Uterus (tissue), 4 donors: ENCODE measurements around the gene RAB42. TPM values are rescaled to one million over a fixed set of nuclear protein-coding genes. Genes with fewer than 3 reads are reported as not detected.
"Not testable (repeated sequence)": the region's sequence is repeated elsewhere in the genome, so short reads cannot be mapped to it uniquely, and the experiment has no call there.

ENCODE experiments used
- DNase-seq, 2 donors: peaks; one replicate each; pipeline ENCODE4 v3.0.0-alpha.2; 2019 to 2020
- H3K27ac ChIP-seq, 2 donors: fragments of 200-600 bp; sonication (generic); 1 replicate in 1 of 2; 2 replicates in 1 of 2; pipeline ENCODE4 v1.5.1; 2016 to 2018
- H3K27me3 ChIP-seq, 2 donors: fragments of 200-600 bp; sonication (generic); one replicate each; pipeline ENCODE4 v1.5.1; 2018 to 2019; ENCODE audit warnings: control low read depth in 1 of 2
- H3K36me3 ChIP-seq, 2 donors: fragments of 200-600 bp; sonication (generic); one replicate each; pipeline ENCODE4 v1.5.1; 2019; ENCODE audit warnings: control low read depth in 1 of 2
- H3K4me1 ChIP-seq, 2 donors: fragments of 200-600 bp; sonication (generic); one replicate each; pipeline ENCODE4 v1.5.1; 2018 to 2019; ENCODE audit warnings: control low read depth in 1 of 2
- H3K4me3 ChIP-seq, 2 donors: fragments of 200-600 bp; sonication (generic); 1 replicate in 1 of 2; 2 replicates in 1 of 2; pipeline ENCODE4 v1.5.1; 2018 to 2019; ENCODE audit warnings: mild to moderate bottlenecking in 1 of 2
- H3K9me3 ChIP-seq, 2 donors: fragments of 200-600 bp; sonication (generic); one replicate each; pipeline ENCODE4 v1.5.1; 2019; ENCODE audit warnings: control low read depth in 1 of 2
- POLR2A ChIP-seq, 2 donors: fragments of 450-650 bp; IDR thresholded peaks; one replicate each; pipeline ENCODE4 v1.6.1; 2016; ENCODE audit warnings: antibody characterized with exemption in 2 of 2, mild to moderate bottlenecking in 1 of 2, moderate library complexity in 1 of 2
- intact Hi-C: fragments of 100-400 bp; cut with DNase I; formaldehyde crosslinking; loops from one replicate; pipeline ENCODE4 v1.15.1; 2023; ENCODE audit warnings: low total_unique reads
- total RNA-seq, 4 donors: library from RNA; depleted of rRNA in 3 of 4; stranded (reverse); fragments of >200 nt in 3 of 4; gene quantifications; one replicate each; pipeline versions ENCODE4 v1.1.0 to v1.2.4, GENCODE V29; 2014 to 2023
- TF ChIP-seq, protein P1 (sequence below), 4 experiments: fragments of 200-600 bp in 2 of 4; fragments of 450-650 bp in 2 of 4; sonication (generic) in 2 of 4; IDR thresholded peaks; one replicate each; pipeline ENCODE4 v1.5.1; 2016 to 2019; ENCODE audit warnings: antibody characterized with exemption in 4 of 4, mild to moderate bottlenecking in 2 of 4, moderate library complexity in 1 of 4
- donor health status: DM: yes; HTN: yes; CAD: no.

RAB42 gene
- total RNA-seq, 4 donors from 2014 or later: 3.0 to 15.6 TPM; not detected in 2

DNA sequence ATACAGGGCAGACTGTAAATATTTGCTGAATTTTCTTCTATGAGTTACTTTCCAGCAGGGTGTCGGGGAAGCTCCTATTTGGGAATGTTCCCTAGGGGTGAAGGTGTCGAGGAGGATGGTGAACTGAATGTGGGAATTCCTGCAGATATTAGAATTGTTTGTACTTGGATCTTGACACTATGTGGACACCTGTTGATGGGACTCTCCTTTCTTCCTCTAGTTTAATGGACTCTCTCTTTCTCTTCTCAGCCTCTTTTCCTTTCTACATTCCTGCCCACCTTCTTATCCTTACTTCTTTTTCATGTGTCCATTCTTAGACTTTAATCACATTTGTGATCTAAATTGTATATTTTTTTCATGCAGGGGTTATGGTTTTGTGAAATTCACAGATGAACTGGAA, 25.1 kb upstream of the RAB42 start:
- H3K27me3 ChIP-seq: no peaks in the 10 kb centered on the region
- H3K9me3 ChIP-seq: no peaks in the 10 kb centered on the region
- no peaks in the 10 kb centered on the region for H3K36me3 ChIP-seq
- no peak overlapping the region for H3K27ac ChIP-seq
- intact Hi-C loops: no loop called here
- H3K4me3 ChIP-seq: no peak overlapping the region
- DNase-seq: no peak
- no peaks in the 10 kb centered on the region for H3K4me1 ChIP-seq
- no peak for TF ChIP-seq POLR2A (IDR thresholded peaks at IDR 0.05)
- TF ChIP-seq, protein P1, sequence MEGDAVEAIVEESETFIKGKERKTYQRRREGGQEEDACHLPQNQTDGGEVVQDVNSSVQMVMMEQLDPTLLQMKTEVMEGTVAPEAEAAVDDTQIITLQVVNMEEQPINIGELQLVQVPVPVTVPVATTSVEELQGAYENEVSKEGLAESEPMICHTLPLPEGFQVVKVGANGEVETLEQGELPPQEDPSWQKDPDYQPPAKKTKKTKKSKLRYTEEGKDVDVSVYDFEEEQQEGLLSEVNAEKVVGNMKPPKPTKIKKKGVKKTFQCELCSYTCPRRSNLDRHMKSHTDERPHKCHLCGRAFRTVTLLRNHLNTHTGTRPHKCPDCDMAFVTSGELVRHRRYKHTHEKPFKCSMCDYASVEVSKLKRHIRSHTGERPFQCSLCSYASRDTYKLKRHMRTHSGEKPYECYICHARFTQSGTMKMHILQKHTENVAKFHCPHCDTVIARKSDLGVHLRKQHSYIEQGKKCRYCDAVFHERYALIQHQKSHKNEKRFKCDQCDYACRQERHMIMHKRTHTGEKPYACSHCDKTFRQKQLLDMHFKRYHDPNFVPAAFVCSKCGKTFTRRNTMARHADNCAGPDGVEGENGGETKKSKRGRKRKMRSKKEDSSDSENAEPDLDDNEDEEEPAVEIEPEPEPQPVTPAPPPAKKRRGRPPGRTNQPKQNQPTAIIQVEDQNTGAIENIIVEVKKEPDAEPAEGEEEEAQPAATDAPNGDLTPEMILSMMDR (IDR thresholded peaks at IDR 0.05): no peak

DNA sequence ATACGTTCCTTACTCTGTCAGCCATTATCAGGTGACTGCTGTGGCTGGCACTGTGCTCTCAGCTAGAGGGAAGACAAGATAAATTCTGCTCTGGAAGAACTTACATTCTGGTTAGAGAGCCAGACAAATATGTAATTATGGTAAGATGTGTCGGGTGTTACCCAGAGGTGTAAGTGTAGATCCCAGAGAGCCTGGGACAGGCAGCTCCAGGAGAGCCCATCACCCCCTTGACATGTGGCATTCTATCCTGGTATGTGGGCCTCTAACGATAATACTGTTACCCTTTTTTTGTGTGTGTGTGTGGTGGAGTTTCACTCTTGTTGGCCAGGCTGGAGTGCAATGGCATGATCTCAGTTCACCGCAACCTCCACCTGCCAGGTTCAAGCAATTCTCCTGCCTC, 20.2 kb upstream of the RAB42 start:
- H3K9me3 ChIP-seq: no peaks in the 10 kb centered on the region
- no peaks in the 10 kb centered on the region for H3K36me3 ChIP-seq
- H3K4me1 ChIP-seq: no peaks in the 10 kb centered on the region
- intact Hi-C loops: no loop called here
- no peak for TF ChIP-seq POLR2A (IDR thresholded peaks at IDR 0.05)
- TF ChIP-seq, protein P1 (IDR thresholded peaks at IDR 0.05): no peak
- no peak for DNase-seq
- H3K4me3 ChIP-seq: no peak overlapping the region
- no peaks in the 10 kb centered on the region for H3K27me3 ChIP-seq
- no peak overlapping the region for H3K27ac ChIP-seq

DNA sequence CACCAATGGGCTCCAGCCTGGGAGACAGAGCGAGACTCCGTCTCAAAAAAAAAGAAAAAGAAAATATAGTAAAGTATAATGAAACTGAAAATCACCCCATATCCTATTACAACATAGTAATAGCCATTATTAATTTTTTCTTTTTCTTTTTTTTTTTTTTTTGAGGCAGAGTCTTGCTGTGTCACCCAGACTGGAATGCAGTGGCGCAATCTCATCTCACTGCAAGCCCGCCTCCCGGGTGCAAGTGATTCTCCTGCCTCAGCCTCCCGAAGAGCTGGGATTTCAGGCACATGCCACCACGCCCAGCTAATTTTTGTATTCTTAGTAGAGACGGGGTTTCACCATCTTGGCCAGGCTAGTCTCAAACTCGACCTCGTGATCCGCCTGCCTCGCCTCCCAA, 19.2 kb upstream of the RAB42 start:
- intact Hi-C loops, H3K27me3 ChIP-seq, H3K4me3 ChIP-seq, H3K27ac ChIP-seq, H3K36me3 ChIP-seq, H3K9me3 ChIP-seq, DNase-seq, H3K4me1 ChIP-seq: not testable (repeated sequence)

DNA sequence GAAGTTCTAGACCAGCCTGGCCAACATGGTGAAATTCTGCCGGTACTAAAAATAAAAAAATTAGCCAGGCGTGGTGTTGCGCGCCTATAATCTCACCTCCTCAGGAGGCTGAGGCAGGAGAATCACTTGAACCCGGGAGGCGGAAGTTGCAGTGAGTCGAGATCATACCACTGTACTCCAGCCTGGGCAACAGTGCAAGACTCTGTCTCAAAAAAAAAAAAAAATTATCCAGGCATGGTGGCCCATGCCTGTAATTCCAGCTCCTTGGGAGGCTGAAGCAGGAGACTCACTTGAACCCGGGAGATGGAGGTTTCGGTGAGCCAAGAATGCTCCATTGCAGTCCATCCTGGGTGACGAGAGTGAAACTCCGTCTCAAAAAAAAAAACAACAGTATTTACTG, 18.5 kb upstream of the RAB42 start:
- H3K4me1 ChIP-seq: no peaks in the 10 kb centered on the region
- no peak overlapping the region for H3K27ac ChIP-seq
- DNase-seq: no peak
- TF ChIP-seq, protein P1 (IDR thresholded peaks at IDR 0.05): no peak
- H3K36me3 ChIP-seq: no peaks in the 10 kb centered on the region
- intact Hi-C loops: no loop called here
- H3K9me3 ChIP-seq: no peaks in the 10 kb centered on the region
- H3K4me3 ChIP-seq: no peak overlapping the region
- H3K27me3 ChIP-seq: no peaks in the 10 kb centered on the region

- intact Hi-C loops: no loop called here
- DNase-seq: no peak
- no peak overlapping the region for H3K27ac ChIP-seq
Observed at GRCh38 chr1:28577052-28577678, 14.9 kb upstream of the RAB42 start.

More at GRCh38 chr1:28577052-28577678, 14.9 kb upstream of the RAB42 start:
- H3K36me3 ChIP-seq: no peaks in the 10 kb centered on the region
- no peak overlapping the region for H3K4me3 ChIP-seq
- no peaks in the 10 kb centered on the region for H3K9me3 ChIP-seq
- no peak for TF ChIP-seq POLR2A (IDR thresholded peaks at IDR 0.05)
- TF ChIP-seq, protein P1 (IDR thresholded peaks at IDR 0.05): no peak
- no peaks in the 10 kb centered on the region for H3K4me1 ChIP-seq
- no peaks in the 10 kb centered on the region for H3K27me3 ChIP-seq
